A549 (cell line): ENCODE results near the gene RASL10B. TPM values are rescaled to one million over a fixed set of nuclear protein-coding genes. Genes with fewer than 3 reads are reported as not detected.
A peak's percentile ranks its signal among the peaks of the same experiment; 100 is the strongest.

Experiments used
- ATAC-seq, 2 experiments: fragments of 200-7000 bp in 1 of 2; fragments of >200 bp in 1 of 2; cut with Nextera tagmentation in 1 of 2; cut with Tn5 transposase in 1 of 2; 3 replicates each; pipeline versions ENCODE4 v1.8.0 to v1.9.1; 2018 to 2020; ENCODE audit warnings: mild to moderate bottlenecking in 1 of 2, moderate library complexity in 1 of 2
- CTCF ChIA-PET: fragments of 300-600 bp; sonication (Branson Sonifier 250); formaldehyde crosslinking; extraction: SDS; loops from one replicate; lab custom pipeline; 2021; ENCODE audit warnings: antibody characterized with exemption, inconsistent platforms; lab: Yijun Ruan, JAX
- POLR2A ChIA-PET: fragments of 350-600 bp; formaldehyde crosslinking; extraction: SDS; loops from one replicate; lab custom pipeline; 2021; ENCODE audit warnings: antibody characterized with exemption, inconsistent platforms; lab: Yijun Ruan, JAX
- DNase-seq, 2 experiments: peaks; one replicate each; pipeline versions ENCODE4 v3.0.0 to v3.0.0-alpha.2; 2011 to 2016; ENCODE audit warnings: low read depth in 1 of 2, low spot score in 1 of 2
- FAIRE-seq: peaks from 2 replicates; lab custom pipeline; 2011; peaks lifted over from hg19 to GRCh38; lab: Jason Lieb, UNC
- H3K27ac ChIP-seq, 2 experiments: fragments of >200 bp; sonication (Bioruptor Twin); formaldehyde crosslinking; 3 replicates each; pipeline ENCODE4 v1.5.1; 2016 to 2017
- H3K4me1 ChIP-seq: fragments of >200 bp; sonication (Bioruptor Twin); formaldehyde crosslinking; 3 replicates; pipeline ENCODE4 v1.6.1; 2016
- H3K4me2 ChIP-seq: fragments of >200 bp; sonication (Bioruptor Twin); formaldehyde crosslinking; 3 replicates; pipeline ENCODE4 v1.6.1; 2016
- H3K4me3 ChIP-seq: fragments of >200 bp; sonication (Bioruptor Twin); formaldehyde crosslinking; 3 replicates; pipeline ENCODE4 v1.5.1; 2016
- H3K9me3 ChIP-seq: fragments of >200 bp; sonication (Bioruptor Twin); formaldehyde crosslinking; 3 replicates; pipeline ENCODE4 v1.6.1; 2016
- BCL3 ChIP-seq: fragments of >200 bp; sonication (Bioruptor Twin); formaldehyde crosslinking; IDR thresholded peaks from 3 replicates; pipeline ENCODE4 v1.6.1; 2016
- BHLHE40 ChIP-seq: IDR thresholded peaks from 2 replicates; pipeline ENCODE4 v1.6.1; 2012; ENCODE audit warnings: low read depth, low read length, inconsistent platforms
- CHD4 ChIP-seq: fragments of 200-600 bp; sonication (generic); IDR thresholded peaks from 2 replicates; pipeline ENCODE4 v1.6.1; 2016; ENCODE audit warnings: antibody characterized with exemption, mild to moderate bottlenecking, borderline replicate concordance
- ESRRA ChIP-seq: fragments of 150-350 bp; IDR thresholded peaks from 2 replicates; pipeline ENCODE4 v1.6.1; 2014; ENCODE audit warnings: mild to moderate bottlenecking, low read length, borderline replicate concordance
- FOSL2 ChIP-seq, 2 experiments: fragments of 450-650 bp in 1 of 2; fragments of >200 bp in 1 of 2; sonication (Bioruptor Twin) in 1 of 2; formaldehyde crosslinking; IDR thresholded peaks; 2 replicates each; pipeline versions ENCODE4 v1.5.0 to v1.6.1; 2016 to 2020; ENCODE audit warnings: mild to moderate bottlenecking in 1 of 2, moderate library complexity in 1 of 2
- HES2 ChIP-seq: fragments of >200 bp; sonication (Bioruptor Twin); formaldehyde crosslinking; IDR thresholded peaks from 2 replicates; pipeline ENCODE4 v1.6.1; 2016
- HEYL ChIP-seq: fragments of 250-450 bp; sonication (Bioruptor Pico); IDR thresholded peaks from 2 replicates; pipeline ENCODE4 v1.8.0; 2021; ENCODE audit warnings: mild to moderate bottlenecking, moderate library complexity
- HMGXB4 ChIP-seq: fragments of 250-450 bp; sonication (Bioruptor Pico); IDR thresholded peaks from 2 replicates; pipeline ENCODE4 v1.5.0; 2021; ENCODE audit warnings: mild to moderate bottlenecking, moderate library complexity, borderline replicate concordance
- HOXA7 ChIP-seq: fragments of 250-450 bp; sonication (Bioruptor Pico); IDR thresholded peaks from 2 replicates; pipeline ENCODE4 v1.5.0; 2020; ENCODE audit warnings: mild to moderate bottlenecking, moderate library complexity
- HOXB5 ChIP-seq: fragments of 250-450 bp; sonication (Bioruptor Pico); IDR thresholded peaks from 2 replicates; pipeline ENCODE4 v1.5.0; 2020; ENCODE audit warnings: mild to moderate bottlenecking, moderate library complexity
- JUNB ChIP-seq: fragments of >200 bp; sonication (Bioruptor Twin); formaldehyde crosslinking; IDR thresholded peaks from 2 replicates; pipeline ENCODE4 v1.6.1; 2016
- MAFK ChIP-seq: fragments of 450-650 bp; IDR thresholded peaks from 2 replicates; pipeline ENCODE4 v1.6.1; 2014; ENCODE audit not compliant: partially characterized antibody
- PHF8 ChIP-seq: fragments of 200-600 bp; sonication (generic); IDR thresholded peaks from 2 replicates; pipeline ENCODE4 v1.6.1; 2016; ENCODE audit warnings: low read depth, mild to moderate bottlenecking, antibody characterized with exemption, moderate library complexity, borderline replicate concordance
- POLR2A ChIP-seq: IDR thresholded peaks from 2 replicates; pipeline ENCODE4 v1.6.1; 2012; ENCODE audit warnings: mild to moderate bottlenecking, low read length
- RAD21 ChIP-seq, 2 experiments: fragments of >200 bp in 1 of 2; sonication (Bioruptor Twin) in 1 of 2; formaldehyde crosslinking in 1 of 2; IDR thresholded peaks in 1 of 2; conservative IDR thresholded peaks in 1 of 2; 2 replicates in 1 of 2; 3 replicates in 1 of 2; pipeline ENCODE4 v1.6.1; 2012 to 2018; ENCODE audit warnings: inconsistent platforms in 1 of 2
- RCOR1 ChIP-seq: fragments of 150-350 bp; IDR thresholded peaks from 2 replicates; pipeline ENCODE4 v1.6.1; 2014; ENCODE audit warnings: antibody characterized with exemption, low read length, low read depth
- REST ChIP-seq: fragments of 200-600 bp; sonication (generic); IDR thresholded peaks from 2 replicates; pipeline ENCODE4 v1.6.1; 2016; ENCODE audit warnings: antibody characterized with exemption, mild to moderate bottlenecking, moderate library complexity
- RFX5 ChIP-seq: fragments of 450-650 bp; IDR thresholded peaks from 2 replicates; pipeline ENCODE4 v1.7.1; 2014; ENCODE audit warnings: antibody characterized with exemption, mild to moderate bottlenecking, moderate library complexity
- SMC3 ChIP-seq: fragments of >200 bp; sonication (Bioruptor Twin); formaldehyde crosslinking; IDR thresholded peaks from 3 replicates; pipeline ENCODE4 v1.6.1; 2018; ENCODE audit warnings: inconsistent platforms
- TFCP2L1 ChIP-seq: fragments of 250-450 bp; sonication (Bioruptor Pico); IDR thresholded peaks from 2 replicates; pipeline ENCODE4 v1.5.0; 2021; ENCODE audit warnings: mild to moderate bottlenecking
- ZC3H11A ChIP-seq: fragments of 450-650 bp; IDR thresholded peaks from 2 replicates; pipeline ENCODE4 v1.6.1; 2014; ENCODE audit warnings: antibody characterized with exemption, mild to moderate bottlenecking
- WGBS: methylation state at CpG from one replicate; pipeline ENCODE4 v1.1.6; 2017; ENCODE audit errors: missing lambda C conversion rate; 5-methylcytosine and 5-hydroxymethylcytosine counted together
- polyA plus RNA-seq, 4 experiments: library from polyadenylated mRNA; depleted of rRNA in 3 of 4; stranded (reverse); fragments of >200 nt; fragmentation: RNase III in 1 of 4; extraction: RNeasy Plus Mini Kit Qiagen cat#74134 plus additional on column Dnase treatment in 1 of 4; gene quantifications; 2 replicates in 3 of 4; 3 replicates in 1 of 4; pipeline ENCODE4 v1.2.3, GENCODE V29; 2011 to 2017
- TF ChIP-seq, protein P1 (sequence below): fragments of 450-650 bp; IDR thresholded peaks from 2 replicates; pipeline ENCODE4 v1.6.1; 2014; ENCODE audit warnings: antibody characterized with exemption
- TF ChIP-seq, protein P2 (sequence below): fragments of >200 bp; sonication (Bioruptor Twin); formaldehyde crosslinking; IDR thresholded peaks from 3 replicates; pipeline ENCODE4 v1.5.1; 2016

The RASL10B gene
- polyA plus RNA-seq, 2 of the 4 experiments (the other 2 are of a cell fraction) = 0.05 to 0.26 TPM

DNA sequence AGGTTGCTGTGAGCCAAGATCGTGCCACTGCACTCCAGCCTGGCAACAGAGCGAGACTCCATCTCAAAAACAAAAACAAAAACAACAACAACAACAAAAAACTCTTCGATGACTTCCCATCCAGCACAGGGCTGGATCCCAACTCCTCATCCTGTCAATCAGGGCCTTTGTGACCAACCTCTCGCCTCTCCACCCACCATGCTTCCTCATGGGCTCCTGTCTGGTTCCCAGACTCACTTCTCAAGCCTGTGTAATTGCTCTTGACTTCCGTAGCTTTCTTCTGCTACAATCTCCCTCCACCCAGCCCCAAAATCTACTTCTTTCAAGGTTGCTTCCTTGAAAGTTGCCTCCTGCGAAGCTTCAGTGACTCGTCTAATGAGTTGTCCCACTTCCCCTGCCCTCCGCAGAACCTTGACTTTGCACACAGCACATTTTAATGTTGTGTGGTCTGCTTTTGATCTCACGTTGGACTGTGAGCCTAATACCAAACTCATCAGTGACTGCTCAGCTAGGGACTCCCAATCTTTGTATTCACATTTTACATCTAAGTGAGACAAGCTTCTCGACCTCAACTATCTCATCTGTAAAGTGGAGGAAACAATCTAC is 936 bp upstream of the RASL10B start:
- ATAC-seq = no peak
- no peak overlapping the region for H3K4me3 ChIP-seq
- 0 out of 3 replicates have a peak, but pooled peaks cover 4% of the 10 kb centered on the region for H3K4me1 ChIP-seq
- no peaks in the 10 kb centered on the region for H3K9me3 ChIP-seq
- CTCF ChIA-PET = interaction anchor here (1.3 to 27.6 kb wide), 7 partner anchors 9 to 119 kb away, joined by 3 to 377 read pairs (median 8); partner anchors contain the start of gene GAS2L2
- no peak overlapping the region for H3K4me2 ChIP-seq
- POLR2A ChIA-PET = no interaction called here
- FAIRE-seq = no peak
- 90% methylated on average over 10 of the region's 10 CpGs for WGBS
- no peak for DNase-seq
- TF ChIP-seq, protein P1, sequence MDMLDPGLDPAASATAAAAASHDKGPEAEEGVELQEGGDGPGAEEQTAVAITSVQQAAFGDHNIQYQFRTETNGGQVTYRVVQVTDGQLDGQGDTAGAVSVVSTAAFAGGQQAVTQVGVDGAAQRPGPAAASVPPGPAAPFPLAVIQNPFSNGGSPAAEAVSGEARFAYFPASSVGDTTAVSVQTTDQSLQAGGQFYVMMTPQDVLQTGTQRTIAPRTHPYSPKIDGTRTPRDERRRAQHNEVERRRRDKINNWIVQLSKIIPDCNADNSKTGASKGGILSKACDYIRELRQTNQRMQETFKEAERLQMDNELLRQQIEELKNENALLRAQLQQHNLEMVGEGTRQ = no peak
- TF ChIP-seq ESRRA (no peak), HES2 (no peak), MAFK (no peak), REST (no peak), RFX5 (no peak), FOSL2 (IDR thresholded peaks at IDR 0.05) (no peak), FOSL2 (CRISPR knock-in tag; IDR thresholded peaks at IDR 0.05) (no peak), POLR2A (no peak)
- TF ChIP-seq, all 56 proteins: peak for 0
- no peak overlapping the region for H3K27ac ChIP-seq

DNA sequence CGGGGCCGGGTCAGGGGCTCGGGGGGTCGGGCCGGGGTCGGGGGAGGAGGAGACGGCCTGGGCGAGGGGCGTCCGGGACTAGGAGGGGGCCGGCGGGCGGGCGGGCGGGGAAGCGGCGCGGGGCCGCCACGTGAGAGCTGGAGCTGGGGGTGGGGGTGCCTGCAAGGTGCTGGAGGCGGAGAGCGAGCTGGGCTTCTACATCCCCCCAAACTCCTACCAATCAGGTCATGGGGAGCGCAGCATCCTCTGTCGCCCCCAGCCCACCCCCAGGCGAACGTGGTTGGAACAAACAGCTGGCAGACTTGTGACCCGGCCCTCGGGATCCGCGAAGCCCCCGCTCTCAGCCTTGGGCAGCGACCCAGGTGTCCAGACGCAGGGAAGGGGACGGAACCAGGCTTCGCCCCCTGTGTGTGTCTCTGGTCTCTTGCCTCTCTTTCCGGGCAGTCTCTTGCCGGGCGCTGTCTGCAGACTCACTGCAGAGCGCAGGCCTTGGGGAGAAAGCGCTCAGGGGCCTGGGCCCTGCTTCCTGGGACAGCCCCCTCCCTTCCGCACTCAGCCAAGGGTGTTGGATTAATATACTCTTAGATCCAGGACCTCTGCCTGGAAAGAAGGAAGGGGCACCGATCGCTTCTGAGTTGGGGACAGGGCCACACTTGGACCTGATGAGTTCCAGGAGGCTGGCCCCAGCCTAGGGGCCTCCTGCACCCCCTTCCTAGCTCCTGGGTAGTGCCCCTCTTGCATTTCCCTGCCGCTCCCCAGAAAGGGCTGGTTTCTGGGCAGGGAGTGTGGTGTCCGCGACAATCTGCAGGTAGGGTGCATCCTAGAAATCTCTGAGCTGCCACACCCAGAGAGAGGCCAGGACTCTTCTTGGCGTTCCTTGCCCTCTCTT is 722 bp downstream of the RASL10B start:
- whole genome bisulfite sequencing = 89% methylated on average over 31 of the region's 47 CpGs
- DNase-seq (no peak), FAIRE-seq (no peak), ATAC-seq (peak in 1 of 2 experiments; percentile 9; a peak in 3 of 6 replicates)
- no peaks in the 10 kb centered on the region for H3K4me1 ChIP-seq
- CTCF ChIA-PET = interaction anchor here (1.4 to 27.6 kb wide), 5 partner anchors 13 to 120 kb away, joined by 3 to 377 read pairs (median 12); partner anchors contain the start of gene GAS2L2
- POLR2A ChIA-PET = no interaction called here
- peak overlapping the region; percentile 43; the same call in 2 of the 3 replicates for H3K4me3 ChIP-seq
- H3K9me3 ChIP-seq = no peaks in the 10 kb centered on the region
- H3K4me2 ChIP-seq = peak overlapping the region; percentile 72
- peak overlapping the region in 1 of 2 experiments; percentile 82; a peak in 3 of 6 replicates for H3K27ac ChIP-seq
- TF ChIP-seq BHLHE40 (no peak), JUNB (no peak), PHF8 (no peak), ZC3H11A (no peak), HOXA7 (CRISPR knock-in tag) (no peak), MAFK (no peak), BCL3 (no peak), RCOR1 (no peak), HEYL (CRISPR knock-in tag) (no peak), TFCP2L1 (CRISPR knock-in tag) (no peak), HOXB5 (CRISPR knock-in tag) (no peak), POLR2A (no peak), RAD21 (conservative IDR thresholded peaks at IDR 0.05 in 1 of 2, IDR thresholded peaks at IDR 0.05 in 1 of 2) (no peak), CHD4 (no peak), HES2 (no peak), SMC3 (no peak), HMGXB4 (CRISPR knock-in tag) (no peak), RFX5 (no peak)
- TF ChIP-seq, protein P2, sequence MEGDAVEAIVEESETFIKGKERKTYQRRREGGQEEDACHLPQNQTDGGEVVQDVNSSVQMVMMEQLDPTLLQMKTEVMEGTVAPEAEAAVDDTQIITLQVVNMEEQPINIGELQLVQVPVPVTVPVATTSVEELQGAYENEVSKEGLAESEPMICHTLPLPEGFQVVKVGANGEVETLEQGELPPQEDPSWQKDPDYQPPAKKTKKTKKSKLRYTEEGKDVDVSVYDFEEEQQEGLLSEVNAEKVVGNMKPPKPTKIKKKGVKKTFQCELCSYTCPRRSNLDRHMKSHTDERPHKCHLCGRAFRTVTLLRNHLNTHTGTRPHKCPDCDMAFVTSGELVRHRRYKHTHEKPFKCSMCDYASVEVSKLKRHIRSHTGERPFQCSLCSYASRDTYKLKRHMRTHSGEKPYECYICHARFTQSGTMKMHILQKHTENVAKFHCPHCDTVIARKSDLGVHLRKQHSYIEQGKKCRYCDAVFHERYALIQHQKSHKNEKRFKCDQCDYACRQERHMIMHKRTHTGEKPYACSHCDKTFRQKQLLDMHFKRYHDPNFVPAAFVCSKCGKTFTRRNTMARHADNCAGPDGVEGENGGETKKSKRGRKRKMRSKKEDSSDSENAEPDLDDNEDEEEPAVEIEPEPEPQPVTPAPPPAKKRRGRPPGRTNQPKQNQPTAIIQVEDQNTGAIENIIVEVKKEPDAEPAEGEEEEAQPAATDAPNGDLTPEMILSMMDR = no peak
